ENCODE results near the gene ADAM15. TPM values are rescaled to one million over a fixed set of nuclear protein-coding genes. Genes with fewer than 3 reads are reported as not detected.
A peak's percentile ranks its signal among the peaks of the same experiment; 100 is the strongest.

The ADAM15 gene
- total RNA-seq, 1 donor from 2014 or later: 82.2 TPM

DNA sequence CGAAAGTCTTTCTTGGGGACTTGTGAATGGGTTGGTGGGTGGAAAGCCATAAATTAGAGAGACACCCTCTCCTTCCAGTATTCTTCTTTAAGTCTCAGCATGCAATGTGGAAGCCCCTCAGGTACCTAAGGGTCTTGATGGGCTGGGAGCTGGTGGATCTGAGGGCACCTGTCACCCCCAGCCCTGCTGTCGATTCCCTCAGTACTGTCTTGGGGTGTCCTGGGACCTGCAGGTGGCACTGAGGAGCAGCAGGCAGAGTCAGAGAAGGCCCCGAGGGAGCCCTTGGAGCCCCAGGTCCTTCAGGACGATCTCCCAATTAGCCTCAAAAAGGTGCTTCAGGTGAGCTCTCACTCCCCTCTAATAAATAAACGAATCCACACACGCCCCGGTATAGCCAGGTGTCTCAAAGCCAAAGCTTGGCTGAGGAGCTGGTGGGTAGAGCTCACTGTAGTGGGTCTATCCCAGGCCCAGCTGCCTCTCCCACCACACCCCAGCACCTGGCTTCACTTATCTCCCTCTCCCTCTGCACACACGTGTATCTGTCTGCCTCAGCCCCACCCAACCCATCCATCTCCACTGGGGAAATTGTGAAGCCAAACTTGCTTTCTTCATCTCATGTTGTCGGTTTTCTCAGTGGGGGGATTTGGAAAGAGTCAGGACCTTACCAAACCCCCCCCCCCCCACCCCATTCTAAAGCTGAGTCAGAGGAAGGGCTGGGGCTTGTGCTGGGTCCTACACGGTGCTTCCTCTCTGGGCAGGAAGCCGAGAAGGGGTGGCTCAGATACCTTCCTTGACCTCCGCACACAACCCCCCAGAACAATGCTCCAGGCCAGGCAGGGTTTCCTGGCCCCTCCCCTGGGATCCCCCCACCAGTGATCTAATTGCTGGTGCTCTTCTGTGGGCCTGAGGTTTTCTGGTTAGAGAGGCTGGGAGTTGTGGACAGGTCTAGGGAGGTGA is 1.6 kb downstream of the ADAM15 start:
- Mint-ChIP-seq H3K36me3 (ENCODE audit: low read depth) (no peaks in the 10 kb centered on the region), H3K4me1 (peaks cover 34% of the 10 kb centered on the region), H3K9me3 (no peaks in the 10 kb centered on the region), H3K4me3 (peak overlapping the region; percentile 88), H3K27ac (ENCODE audit: unreplicated experiment) (no peak overlapping the region), H3K27me3 (ENCODE audit: low read depth) (peaks cover 6% of the 10 kb centered on the region)
- no peak for DNase-seq (ENCODE audit: low read depth, low spot score)
- TF ChIP-seq, protein P1, sequence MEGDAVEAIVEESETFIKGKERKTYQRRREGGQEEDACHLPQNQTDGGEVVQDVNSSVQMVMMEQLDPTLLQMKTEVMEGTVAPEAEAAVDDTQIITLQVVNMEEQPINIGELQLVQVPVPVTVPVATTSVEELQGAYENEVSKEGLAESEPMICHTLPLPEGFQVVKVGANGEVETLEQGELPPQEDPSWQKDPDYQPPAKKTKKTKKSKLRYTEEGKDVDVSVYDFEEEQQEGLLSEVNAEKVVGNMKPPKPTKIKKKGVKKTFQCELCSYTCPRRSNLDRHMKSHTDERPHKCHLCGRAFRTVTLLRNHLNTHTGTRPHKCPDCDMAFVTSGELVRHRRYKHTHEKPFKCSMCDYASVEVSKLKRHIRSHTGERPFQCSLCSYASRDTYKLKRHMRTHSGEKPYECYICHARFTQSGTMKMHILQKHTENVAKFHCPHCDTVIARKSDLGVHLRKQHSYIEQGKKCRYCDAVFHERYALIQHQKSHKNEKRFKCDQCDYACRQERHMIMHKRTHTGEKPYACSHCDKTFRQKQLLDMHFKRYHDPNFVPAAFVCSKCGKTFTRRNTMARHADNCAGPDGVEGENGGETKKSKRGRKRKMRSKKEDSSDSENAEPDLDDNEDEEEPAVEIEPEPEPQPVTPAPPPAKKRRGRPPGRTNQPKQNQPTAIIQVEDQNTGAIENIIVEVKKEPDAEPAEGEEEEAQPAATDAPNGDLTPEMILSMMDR (conservative IDR thresholded peaks at IDR 0.05): peak; percentile 17

DNA sequence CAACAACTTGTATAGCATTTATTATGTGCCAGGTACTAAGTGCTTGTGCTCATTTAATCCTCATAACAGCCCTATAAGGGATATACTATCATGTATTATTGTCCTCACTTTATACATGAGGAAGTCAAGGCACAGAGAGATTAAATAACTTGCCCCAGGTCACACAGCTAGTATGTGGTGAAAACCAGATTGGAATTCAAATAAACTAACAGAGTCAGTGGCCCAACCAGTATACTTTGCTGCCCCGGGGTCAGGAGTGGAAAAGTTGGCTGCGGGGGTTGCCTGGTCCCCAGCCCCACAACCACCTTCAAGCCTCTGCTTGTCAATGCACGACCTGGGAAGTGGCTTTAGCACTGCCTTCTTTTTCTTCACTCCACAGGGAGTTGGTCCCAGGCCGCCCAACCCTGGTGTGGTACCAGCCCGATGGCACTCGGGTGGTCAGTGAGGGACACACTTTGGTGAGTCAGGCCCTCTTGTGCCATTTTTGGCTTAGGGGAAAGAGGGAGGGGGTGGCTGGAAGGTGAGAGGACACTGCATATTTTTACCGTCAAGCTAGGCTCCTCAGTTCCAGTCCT is 2.5 kb downstream of the ADAM15 start:
- peaks cover 28% of the 10 kb centered on the region for H3K4me1 Mint-ChIP-seq
- H3K4me3 Mint-ChIP-seq: peak overlapping the region; percentile 81

DNA sequence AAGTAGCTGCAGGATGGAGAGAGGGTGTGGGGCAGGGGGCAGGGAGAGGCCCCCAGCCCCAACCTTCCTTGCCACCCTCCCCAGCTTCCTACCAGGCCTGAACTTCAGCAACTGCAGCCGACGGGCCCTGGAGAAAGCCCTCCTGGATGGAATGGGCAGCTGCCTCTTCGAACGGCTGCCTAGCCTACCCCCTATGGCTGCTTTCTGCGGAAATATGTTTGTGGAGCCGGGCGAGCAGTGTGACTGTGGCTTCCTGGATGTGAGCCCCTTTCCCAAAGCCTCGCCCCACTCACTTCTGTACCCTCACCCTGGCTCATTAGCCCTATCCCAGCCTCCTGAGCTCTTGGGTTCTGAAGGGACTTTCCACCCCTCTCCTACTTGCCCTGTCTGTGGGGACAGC is 6.0 kb downstream of the ADAM15 start:
- Mint-ChIP-seq H3K36me3 (ENCODE audit: low read depth) (no peaks in the 10 kb centered on the region), H3K27ac (ENCODE audit: unreplicated experiment) (no peak overlapping the region), H3K9me3 (no peaks in the 10 kb centered on the region), H3K4me1 (peaks cover 11% of the 10 kb centered on the region), H3K4me3 (no peak overlapping the region), H3K27me3 (ENCODE audit: low read depth) (peaks cover 8% of the 10 kb centered on the region)
- TF ChIP-seq, protein P1 (conservative IDR thresholded peaks at IDR 0.05): no peak
- DNase-seq (ENCODE audit: low read depth, low spot score): no peak

More for the DNA sequence above, 2.5 kb downstream of the ADAM15 start:
- DNase-seq (ENCODE audit: low read depth, low spot score): no peak
- Mint-ChIP-seq H3K27me3 (ENCODE audit: low read depth) (peaks cover 6% of the 10 kb centered on the region), H3K27ac (ENCODE audit: unreplicated experiment) (no peak overlapping the region), H3K36me3 (ENCODE audit: low read depth) (no peaks in the 10 kb centered on the region), H3K9me3 (no peaks in the 10 kb centered on the region)
- TF ChIP-seq, protein P1 (conservative IDR thresholded peaks at IDR 0.05): no peak

DNA sequence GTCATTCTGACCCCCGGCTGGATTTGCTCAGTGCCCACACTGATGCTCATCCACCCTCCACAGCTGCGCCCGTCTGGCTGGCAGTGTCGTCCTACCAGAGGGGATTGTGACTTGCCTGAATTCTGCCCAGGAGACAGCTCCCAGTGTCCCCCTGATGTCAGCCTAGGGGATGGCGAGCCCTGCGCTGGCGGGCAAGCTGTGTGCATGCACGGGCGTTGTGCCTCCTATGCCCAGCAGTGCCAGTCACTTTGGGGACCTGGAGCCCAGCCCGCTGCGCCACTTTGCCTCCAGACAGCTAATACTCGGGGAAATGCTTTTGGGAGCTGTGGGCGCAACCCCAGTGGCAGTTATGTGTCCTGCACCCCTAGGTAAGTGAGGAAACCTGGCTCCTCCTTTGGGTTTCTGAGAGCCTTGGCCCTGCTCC is 6.7 kb downstream of the ADAM15 start:
- Mint-ChIP-seq H3K27ac (ENCODE audit: unreplicated experiment) (no peak overlapping the region), H3K36me3 (ENCODE audit: low read depth) (no peaks in the 10 kb centered on the region), H3K9me3 (no peaks in the 10 kb centered on the region), H3K4me3 (no peak overlapping the region), H3K4me1 (peaks cover 12% of the 10 kb centered on the region), H3K27me3 (ENCODE audit: low read depth) (peaks cover 8% of the 10 kb centered on the region)
- TF ChIP-seq, protein P1 (conservative IDR thresholded peaks at IDR 0.05): peak; percentile 32
- no peak for DNase-seq (ENCODE audit: low read depth, low spot score)

DNA sequence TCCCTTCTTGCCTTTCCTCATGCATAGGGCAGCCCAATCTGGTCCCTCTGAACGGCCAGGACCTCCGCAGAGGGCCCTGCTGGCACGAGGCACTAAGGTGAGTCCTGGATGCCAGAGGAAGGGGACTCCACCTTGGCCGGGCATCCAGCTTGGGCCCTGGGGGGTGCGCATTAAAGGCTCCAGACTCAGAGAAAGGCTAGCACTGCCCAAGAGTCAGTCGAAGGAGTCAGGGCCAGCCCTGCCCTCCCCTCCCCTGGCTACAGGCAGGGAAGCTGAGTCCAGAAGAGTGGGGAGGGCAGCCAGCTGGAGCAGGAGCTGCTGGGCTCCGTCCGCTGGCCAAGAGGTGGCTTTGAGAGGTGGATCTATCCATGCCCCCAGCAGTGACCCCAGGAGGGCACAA is 9.6 kb downstream of the ADAM15 start:
- H3K36me3 Mint-ChIP-seq (ENCODE audit: low read depth): no peaks in the 10 kb centered on the region
- peak overlapping the region; percentile 27 for H3K4me3 Mint-ChIP-seq

More for the DNA sequence above, 9.6 kb downstream of the ADAM15 start:
- peaks cover 11% of the 10 kb centered on the region for H3K27me3 Mint-ChIP-seq (ENCODE audit: low read depth)
- H3K4me1 Mint-ChIP-seq: peaks cover 31% of the 10 kb centered on the region
- no peak for DNase-seq (ENCODE audit: low read depth, low spot score)
- H3K9me3 Mint-ChIP-seq: no peaks in the 10 kb centered on the region
- TF ChIP-seq, protein P1 (conservative IDR thresholded peaks at IDR 0.05): no peak
- no peak overlapping the region for H3K27ac Mint-ChIP-seq (ENCODE audit: unreplicated experiment)

Data from neural crest cell (in vitro differentiated cells).